ENCODE measurements around the gene ZNF566. TPM values are rescaled to one million over a fixed set of nuclear protein-coding genes. Genes with fewer than 3 reads are reported as not detected.

ZNF566 gene
- total and polyA plus RNA-seq, 2 donors (not counting 3 experiments of a cell fraction or from before 2014, with no cell fraction given): 4.7 to 8.5 TPM

DNA sequence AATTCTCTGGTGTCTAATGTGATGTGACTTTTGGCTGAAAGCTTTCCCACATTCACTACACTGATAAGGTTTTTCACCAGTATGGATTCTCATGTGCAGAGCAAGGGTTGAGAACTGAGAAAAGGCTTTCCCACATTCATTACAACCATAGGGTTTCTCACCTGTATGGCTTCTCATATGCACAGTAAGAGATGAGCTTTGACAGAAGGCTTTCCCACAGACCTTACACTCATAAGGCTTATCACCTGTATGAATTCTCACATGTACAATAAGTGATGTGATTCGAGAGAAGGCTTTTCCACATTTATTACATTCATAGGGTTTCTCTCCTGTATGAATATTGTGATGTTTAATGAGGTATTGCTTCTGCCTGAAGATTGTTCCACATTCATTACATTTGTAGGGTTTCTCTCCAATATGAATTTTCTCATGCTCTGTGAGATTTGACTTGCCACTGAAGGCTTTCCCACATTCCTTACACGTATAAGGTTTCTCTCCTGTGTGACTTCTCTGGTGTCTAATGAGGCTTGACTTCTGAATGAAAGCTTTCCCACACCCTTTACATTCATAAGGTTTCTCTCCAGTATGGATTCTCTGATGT is 24.8 kb upstream of the ZNF566 start:
- intact Hi-C loops (cut with micrococcal nuclease): no loop called here
- H4K20me1 ChIP-seq (replicated peaks; ENCODE audit: control insufficient read depth, extremely low read depth, insufficient read depth, low read length): no peaks in the 10 kb centered on the region
- H3K4me3 ChIP-seq (replicated peaks in 1 of 3; ENCODE audit: insufficient read depth in 1 of 3, low read depth in 1 of 3, low read length in 3 of 3): no peak overlapping the region
- no peak overlapping the region for H3K9ac ChIP-seq (replicated peaks; ENCODE audit: extremely low read depth, insufficient read depth, low read length)
- no peaks in the 10 kb centered on the region for H3K9me1 ChIP-seq (replicated peaks; ENCODE audit: control insufficient read depth, extremely low read depth, insufficient read depth, low read length)
- no peak overlapping the region for H3K27ac ChIP-seq (ENCODE audit: insufficient read depth, low read depth, low read length)
- FAIRE-seq (no peak), DNase-seq (ENCODE audit: low read depth, low spot score) (no peak)
- CTCF ChIA-PET: no interaction called here
- no peaks in the 10 kb centered on the region for H3K4me1 ChIP-seq (ENCODE audit: control insufficient read depth, extremely low read depth, insufficient read depth, low read length)
- no peaks in the 10 kb centered on the region for H3K27me3 ChIP-seq (ENCODE audit: control insufficient read depth in 2 of 2, insufficient read depth in 2 of 2, low read length in 2 of 2)
- no peaks in the 10 kb centered on the region for H3K79me2 ChIP-seq (ENCODE audit: control insufficient read depth, insufficient read depth, low read length)
- TF ChIP-seq POLR2AphosphoS5 (IDR thresholded peaks at IDR 0.05; ENCODE audit: insufficient read depth, low read depth, low read length): no peak
- TF ChIP-seq, protein P1, sequence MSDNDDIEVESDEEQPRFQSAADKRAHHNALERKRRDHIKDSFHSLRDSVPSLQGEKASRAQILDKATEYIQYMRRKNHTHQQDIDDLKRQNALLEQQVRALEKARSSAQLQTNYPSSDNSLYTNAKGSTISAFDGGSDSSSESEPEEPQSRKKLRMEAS (IDR thresholded peaks at IDR 0.05; ENCODE audit: insufficient read depth, insufficient read length): no peak
- TF ChIP-seq POLR2A (IDR thresholded peaks at IDR 0.05; ENCODE audit: low read depth, low read length): no peak
- no peak for TF ChIP-seq JUN (IDR thresholded peaks at IDR 0.05; ENCODE audit: borderline replicate concordance, insufficient read depth, insufficient read length, low read depth)
- no peak for TF ChIP-seq FOS (IDR thresholded peaks at IDR 0.05; ENCODE audit: borderline replicate concordance, insufficient read depth, low read length)
- TF ChIP-seq, protein P2, sequence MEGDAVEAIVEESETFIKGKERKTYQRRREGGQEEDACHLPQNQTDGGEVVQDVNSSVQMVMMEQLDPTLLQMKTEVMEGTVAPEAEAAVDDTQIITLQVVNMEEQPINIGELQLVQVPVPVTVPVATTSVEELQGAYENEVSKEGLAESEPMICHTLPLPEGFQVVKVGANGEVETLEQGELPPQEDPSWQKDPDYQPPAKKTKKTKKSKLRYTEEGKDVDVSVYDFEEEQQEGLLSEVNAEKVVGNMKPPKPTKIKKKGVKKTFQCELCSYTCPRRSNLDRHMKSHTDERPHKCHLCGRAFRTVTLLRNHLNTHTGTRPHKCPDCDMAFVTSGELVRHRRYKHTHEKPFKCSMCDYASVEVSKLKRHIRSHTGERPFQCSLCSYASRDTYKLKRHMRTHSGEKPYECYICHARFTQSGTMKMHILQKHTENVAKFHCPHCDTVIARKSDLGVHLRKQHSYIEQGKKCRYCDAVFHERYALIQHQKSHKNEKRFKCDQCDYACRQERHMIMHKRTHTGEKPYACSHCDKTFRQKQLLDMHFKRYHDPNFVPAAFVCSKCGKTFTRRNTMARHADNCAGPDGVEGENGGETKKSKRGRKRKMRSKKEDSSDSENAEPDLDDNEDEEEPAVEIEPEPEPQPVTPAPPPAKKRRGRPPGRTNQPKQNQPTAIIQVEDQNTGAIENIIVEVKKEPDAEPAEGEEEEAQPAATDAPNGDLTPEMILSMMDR (IDR thresholded peaks at IDR 0.05; ENCODE audit: extremely low read depth in 1 of 2, insufficient read depth in 1 of 2, low read depth in 1 of 2, low read length in 2 of 2): no peak
- no peak for TF ChIP-seq GATA2 (IDR thresholded peaks at IDR 0.05; ENCODE audit: insufficient read depth, insufficient read length, low read depth, low read length)
- no peak for TF ChIP-seq EZH2 (IDR thresholded peaks at IDR 0.05; ENCODE audit: borderline replicate concordance, low read depth, low read length, severe bottlenecking)
- TF ChIP-seq MYC (IDR thresholded peaks at IDR 0.05; ENCODE audit: low read depth, low read length): no peak
- peaks cover 13 to 14% of the 10 kb centered on the region in 2 experiments for H3K36me3 ChIP-seq (ENCODE audit: control insufficient read depth in 2 of 2, extremely low read depth in 1 of 2, insufficient read depth in 2 of 2, low read length in 2 of 2)
- no peak overlapping the region for H3K4me2 ChIP-seq (ENCODE audit: insufficient read depth, low read length)
- peaks cover 20% of the 10 kb centered on the region for H3K9me3 ChIP-seq (replicated peaks; ENCODE audit: control insufficient read depth, insufficient read depth, low read length)
- BruUV-seq (replicated peaks): no TSS peak
- POLR2A ChIA-PET: no interaction called here
- dilution Hi-C loops (cut with MboI; ENCODE audit: extremely low pct_ligation_motif_present, low sequenced_read_pairs): no loop called here
- H2AFZ ChIP-seq (ENCODE audit: low read depth, low read length): no peak overlapping the region
